HEK293T (cell line): Measurements from ENCODE around the gene PRICKLE4.

ENCODE experiments used
- CTCF ChIA-PET: fragments of 350-600 bp; formaldehyde crosslinking; extraction: SDS; loops from one replicate; lab custom pipeline; 2021; ENCODE audit warnings: antibody characterized with exemption, inconsistent platforms; lab: Yijun Ruan, JAX
- POLR2A ChIA-PET: fragments of 350-600 bp; formaldehyde crosslinking; extraction: SDS; loops from one replicate; lab custom pipeline; 2020; ENCODE audit warnings: antibody characterized with exemption, inconsistent platforms; lab: Yijun Ruan, JAX
- DNase-seq: peaks from one replicate; pipeline ENCODE4 v3.0.0; 2012; ENCODE audit warnings: mixed read lengths; ENCODE audit errors: extremely low spot score
- ARNT ChIP-seq: fragments of 450-650 bp; IDR thresholded peaks from 2 replicates; pipeline ENCODE4 v1.6.1; 2017; ENCODE audit warnings: mild to moderate bottlenecking
- BHLHE40 ChIP-seq: fragments of 450-650 bp; IDR thresholded peaks from 2 replicates; pipeline ENCODE4 v1.6.1; 2016; ENCODE audit warnings: mild to moderate bottlenecking, moderate library complexity, borderline replicate concordance
- CTBP1 ChIP-seq: fragments of 450-650 bp; IDR thresholded peaks from 2 replicates; pipeline ENCODE4 v1.6.1; 2016; ENCODE audit warnings: borderline replicate concordance
- ELF4 ChIP-seq: fragments of 450-650 bp; IDR thresholded peaks from 2 replicates; pipeline ENCODE4 v1.6.1; 2017; ENCODE audit warnings: antibody characterized with exemption
- FOXA1 ChIP-seq: fragments of 450-650 bp; IDR thresholded peaks from 2 replicates; pipeline ENCODE4 v1.6.1; 2016; ENCODE audit warnings: mild to moderate bottlenecking
- FOXK2 ChIP-seq: fragments of 450-650 bp; IDR thresholded peaks from 2 replicates; pipeline ENCODE4 v1.6.1; 2016; ENCODE audit warnings: mild to moderate bottlenecking
- FOXM1 ChIP-seq: fragments of 450-650 bp; IDR thresholded peaks from 2 replicates; pipeline ENCODE4 v1.6.1; 2017; ENCODE audit warnings: mild to moderate bottlenecking, borderline replicate concordance
- HDGF ChIP-seq: fragments of 450-650 bp; IDR thresholded peaks from 2 replicates; pipeline ENCODE4 v1.6.1; 2017; ENCODE audit warnings: antibody characterized with exemption, borderline replicate concordance
- L3MBTL2 ChIP-seq: fragments of 450-650 bp; conservative IDR thresholded peaks from 2 replicates; pipeline ENCODE4 v1.6.1; 2016; ENCODE audit warnings: mild to moderate bottlenecking
- LEF1 ChIP-seq: fragments of 450-650 bp; IDR thresholded peaks from 2 replicates; pipeline ENCODE4 v1.6.1; 2017; ENCODE audit warnings: mild to moderate bottlenecking, borderline replicate concordance
- NFRKB ChIP-seq: fragments of 450-650 bp; IDR thresholded peaks from 2 replicates; pipeline ENCODE4 v1.6.1; 2016; ENCODE audit warnings: mild to moderate bottlenecking, moderate library complexity
- PKNOX1 ChIP-seq: fragments of 450-650 bp; IDR thresholded peaks from 2 replicates; pipeline ENCODE4 v1.6.1; 2016
- SP1 ChIP-seq: fragments of 450-650 bp; IDR thresholded peaks from 2 replicates; pipeline ENCODE4 v1.6.1; 2017
- SUZ12 ChIP-seq: fragments of 450-650 bp; IDR thresholded peaks from 2 replicates; pipeline ENCODE4 v1.6.1; 2016; ENCODE audit warnings: mild to moderate bottlenecking
- TARDBP ChIP-seq: fragments of 450-650 bp; IDR thresholded peaks from 2 replicates; pipeline ENCODE4 v1.6.1; 2016
- ZNF384 ChIP-seq: fragments of 450-650 bp; IDR thresholded peaks from 2 replicates; pipeline ENCODE4 v1.6.1; 2016

Gene PRICKLE4

GRCh38 chr6:41755895-41756294, 24.7 kb upstream of the PRICKLE4 start:
- ChIA-PET POLR2A (no interaction called here), CTCF (no interaction called here)
- no peak for DNase-seq
- TF ChIP-seq FOXK2 (no peak), L3MBTL2 (no peak), SP1 (no peak), CTBP1 (no peak), SUZ12 (no peak), ELF4 (no peak), FOXA1 (no peak), PKNOX1 (no peak), BHLHE40 (no peak), HDGF (no peak), ARNT (no peak), FOXM1 (no peak), TARDBP (no peak), ZNF384 (no peak), LEF1 (no peak), NFRKB (no peak)

GRCh38 chr6:41756354-41756753, 24.2 kb upstream of the PRICKLE4 start:
- DNase-seq, result no peak
- CTCF ChIA-PET, result no interaction called here
- POLR2A ChIA-PET, result no interaction called here
- TF ChIP-seq NFRKB, result no peak

GRCh38 chr6:41757271-41757670, 23.3 kb upstream of the PRICKLE4 start:
- ChIA-PET CTCF (no interaction called here), POLR2A (no interaction called here)
- no peak for DNase-seq

GRCh38 chr6:41757931-41758640, 22.5 kb upstream of the PRICKLE4 start:
- no peak for DNase-seq
- ChIA-PET POLR2A (no interaction called here), CTCF (no interaction called here)
- no peak for TF ChIP-seq PKNOX1
- TF ChIP-seq SUZ12, result no peak
- TF ChIP-seq LEF1, result no peak
- no peak for TF ChIP-seq NFRKB
- TF ChIP-seq BHLHE40, result no peak
- no peak for TF ChIP-seq ARNT
- no peak for TF ChIP-seq ELF4
- no peak for TF ChIP-seq FOXK2
- TF ChIP-seq CTBP1, result no peak
- no peak for TF ChIP-seq FOXM1
- TF ChIP-seq L3MBTL2, result no peak
- TF ChIP-seq HDGF, result no peak
- TF ChIP-seq TARDBP, result no peak
- no peak for TF ChIP-seq SP1
- no peak for TF ChIP-seq ZNF384
- TF ChIP-seq FOXA1, result no peak

More at GRCh38 chr6:41757271-41757670, 23.3 kb upstream of the PRICKLE4 start:
- TF ChIP-seq LEF1 (no peak), NFRKB (no peak), L3MBTL2 (no peak), ELF4 (no peak), TARDBP (no peak), HDGF (no peak), SUZ12 (no peak), BHLHE40 (no peak), FOXK2 (no peak), ARNT (no peak), PKNOX1 (no peak), FOXA1 (no peak), SP1 (no peak), FOXM1 (no peak), ZNF384 (no peak), CTBP1 (no peak)

- CTCF ChIA-PET, result no interaction called here
- no peak for TF ChIP-seq FOXA1
- TF ChIP-seq HDGF, result no peak
- TF ChIP-seq NFRKB, result no peak
- TF ChIP-seq ZNF384, result no peak
- no peak for TF ChIP-seq L3MBTL2
- TF ChIP-seq SUZ12, result no peak
- TF ChIP-seq FOXM1, result no peak
- no peak for TF ChIP-seq SP1
- TF ChIP-seq LEF1, result no peak
- no peak for TF ChIP-seq PKNOX1
- no peak for TF ChIP-seq TARDBP
- TF ChIP-seq BHLHE40, result no peak
- TF ChIP-seq FOXK2, result no peak
- no peak for TF ChIP-seq CTBP1
- no peak for TF ChIP-seq ARNT
- TF ChIP-seq ELF4, result no peak
- POLR2A ChIA-PET, result no interaction called here
- no peak for DNase-seq
These were observed 21.9 kb upstream of the PRICKLE4 start for GRCh38 chr6:41758641-41759035.
